HL-60 (cell line): ENCODE results near the gene PRIM1.

Experiments used
- DNase-seq, 2 experiments: peaks; one replicate each; pipeline ENCODE4 v3.0.0-alpha.2; 2010 to 2020; ENCODE audit warnings: low read depth in 1 of 2, low spot score in 1 of 2
- H3K27ac ChIP-seq: fragments of 250-450 bp; sonication (Bioruptor Pico); replicated peaks from 2 replicates; pipeline ENCODE4 v1.5.1; 2020; ENCODE audit warnings: mild to moderate bottlenecking, moderate library complexity
- H3K27me3 ChIP-seq: fragments of 250-450 bp; sonication (Bioruptor Pico); 2 replicates; pipeline ENCODE4 v1.5.1; 2021; ENCODE audit warnings: mild to moderate bottlenecking, moderate library complexity; ENCODE audit not compliant: insufficient read depth, poor library complexity, severe bottlenecking
- H3K4me3 ChIP-seq: replicated peaks from 2 replicates; pipeline ENCODE4 v1.5.1; 2011; ENCODE audit warnings: mild to moderate bottlenecking, control low read depth, low read length; ENCODE audit not compliant: insufficient read depth
- GABPA ChIP-seq: IDR thresholded peaks from 2 replicates; pipeline ENCODE4 v1.6.1; 2012; ENCODE audit warnings: low read depth
- POLR2AphosphoS5 ChIP-seq: IDR thresholded peaks from 2 replicates; pipeline ENCODE4 v1.6.1; 2012; ENCODE audit warnings: low read depth
- SPI1 ChIP-seq: IDR thresholded peaks from 2 replicates; pipeline ENCODE4 v1.6.1; 2012; ENCODE audit warnings: low read depth, mild to moderate bottlenecking, borderline replicate concordance
- TF ChIP-seq, protein P1 (sequence below): IDR thresholded peaks from 2 replicates; pipeline ENCODE4 v1.6.1; 2012; ENCODE audit warnings: low read depth; ENCODE audit not compliant: insufficient replicate concordance
- TF ChIP-seq, protein P2 (sequence below): IDR thresholded peaks from one replicate; pipeline ENCODE4 v1.5.1; 2011; ENCODE audit warnings: low read length, control low read depth, inconsistent platforms; ENCODE audit not compliant: insufficient read depth

Gene PRIM1

DNA sequence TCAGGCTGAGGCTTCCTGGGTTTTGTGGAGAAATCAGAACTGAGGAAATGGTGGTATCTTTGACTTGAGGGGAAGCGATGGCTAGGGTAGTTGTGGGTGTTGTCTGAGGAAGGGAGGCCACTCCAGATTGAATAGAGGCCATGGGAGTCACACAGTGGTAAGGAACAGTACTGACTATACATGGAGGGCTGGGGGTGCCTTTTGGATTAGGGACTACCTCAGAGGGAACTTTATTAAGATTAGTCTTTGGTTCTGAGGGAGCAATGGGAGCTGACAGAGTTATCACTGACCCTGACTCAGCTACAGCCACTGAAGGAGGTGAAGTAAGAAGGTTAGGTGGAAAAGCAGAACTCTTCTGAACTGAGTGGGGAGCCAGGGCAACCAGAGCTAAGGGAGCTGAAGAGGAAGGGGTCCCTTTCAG is 31.4 kb downstream of the PRIM1 start:
- peak in 1 of 2 experiments; percentile 78 for DNase-seq
- peak; percentile 89 for TF ChIP-seq SPI1
- TF ChIP-seq, protein P1, sequence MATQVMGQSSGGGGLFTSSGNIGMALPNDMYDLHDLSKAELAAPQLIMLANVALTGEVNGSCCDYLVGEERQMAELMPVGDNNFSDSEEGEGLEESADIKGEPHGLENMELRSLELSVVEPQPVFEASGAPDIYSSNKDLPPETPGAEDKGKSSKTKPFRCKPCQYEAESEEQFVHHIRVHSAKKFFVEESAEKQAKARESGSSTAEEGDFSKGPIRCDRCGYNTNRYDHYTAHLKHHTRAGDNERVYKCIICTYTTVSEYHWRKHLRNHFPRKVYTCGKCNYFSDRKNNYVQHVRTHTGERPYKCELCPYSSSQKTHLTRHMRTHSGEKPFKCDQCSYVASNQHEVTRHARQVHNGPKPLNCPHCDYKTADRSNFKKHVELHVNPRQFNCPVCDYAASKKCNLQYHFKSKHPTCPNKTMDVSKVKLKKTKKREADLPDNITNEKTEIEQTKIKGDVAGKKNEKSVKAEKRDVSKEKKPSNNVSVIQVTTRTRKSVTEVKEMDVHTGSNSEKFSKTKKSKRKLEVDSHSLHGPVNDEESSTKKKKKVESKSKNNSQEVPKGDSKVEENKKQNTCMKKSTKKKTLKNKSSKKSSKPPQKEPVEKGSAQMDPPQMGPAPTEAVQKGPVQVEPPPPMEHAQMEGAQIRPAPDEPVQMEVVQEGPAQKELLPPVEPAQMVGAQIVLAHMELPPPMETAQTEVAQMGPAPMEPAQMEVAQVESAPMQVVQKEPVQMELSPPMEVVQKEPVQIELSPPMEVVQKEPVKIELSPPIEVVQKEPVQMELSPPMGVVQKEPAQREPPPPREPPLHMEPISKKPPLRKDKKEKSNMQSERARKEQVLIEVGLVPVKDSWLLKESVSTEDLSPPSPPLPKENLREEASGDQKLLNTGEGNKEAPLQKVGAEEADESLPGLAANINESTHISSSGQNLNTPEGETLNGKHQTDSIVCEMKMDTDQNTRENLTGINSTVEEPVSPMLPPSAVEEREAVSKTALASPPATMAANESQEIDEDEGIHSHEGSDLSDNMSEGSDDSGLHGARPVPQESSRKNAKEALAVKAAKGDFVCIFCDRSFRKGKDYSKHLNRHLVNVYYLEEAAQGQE, result no peak
- TF ChIP-seq, protein P2, sequence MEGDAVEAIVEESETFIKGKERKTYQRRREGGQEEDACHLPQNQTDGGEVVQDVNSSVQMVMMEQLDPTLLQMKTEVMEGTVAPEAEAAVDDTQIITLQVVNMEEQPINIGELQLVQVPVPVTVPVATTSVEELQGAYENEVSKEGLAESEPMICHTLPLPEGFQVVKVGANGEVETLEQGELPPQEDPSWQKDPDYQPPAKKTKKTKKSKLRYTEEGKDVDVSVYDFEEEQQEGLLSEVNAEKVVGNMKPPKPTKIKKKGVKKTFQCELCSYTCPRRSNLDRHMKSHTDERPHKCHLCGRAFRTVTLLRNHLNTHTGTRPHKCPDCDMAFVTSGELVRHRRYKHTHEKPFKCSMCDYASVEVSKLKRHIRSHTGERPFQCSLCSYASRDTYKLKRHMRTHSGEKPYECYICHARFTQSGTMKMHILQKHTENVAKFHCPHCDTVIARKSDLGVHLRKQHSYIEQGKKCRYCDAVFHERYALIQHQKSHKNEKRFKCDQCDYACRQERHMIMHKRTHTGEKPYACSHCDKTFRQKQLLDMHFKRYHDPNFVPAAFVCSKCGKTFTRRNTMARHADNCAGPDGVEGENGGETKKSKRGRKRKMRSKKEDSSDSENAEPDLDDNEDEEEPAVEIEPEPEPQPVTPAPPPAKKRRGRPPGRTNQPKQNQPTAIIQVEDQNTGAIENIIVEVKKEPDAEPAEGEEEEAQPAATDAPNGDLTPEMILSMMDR, result no peak
- Histone ChIP-seq H3K27ac (peak overlapping the region; percentile 94), H3K27me3 (no peaks in the 10 kb centered on the region), H3K4me3 (no peak overlapping the region)

DNA sequence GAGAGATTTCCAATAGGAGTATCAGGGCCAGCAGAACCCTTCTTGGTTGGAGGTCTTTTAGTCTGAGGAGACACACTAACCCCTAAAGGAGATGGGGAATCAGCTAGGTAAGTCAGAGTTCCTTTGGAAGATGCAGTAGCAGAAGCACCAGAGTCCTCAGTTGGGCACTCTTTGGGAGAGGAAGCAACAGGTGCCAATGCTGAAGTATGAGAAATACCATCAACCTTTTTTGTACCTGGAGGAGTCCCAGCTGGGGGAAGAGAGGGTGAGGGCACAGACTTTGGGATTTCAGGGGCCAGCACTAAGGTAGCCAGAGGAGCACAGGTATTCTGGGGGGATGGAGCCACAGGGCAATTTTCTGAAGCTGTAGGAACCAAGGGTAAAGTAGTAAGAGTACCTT is 33.1 kb downstream of the PRIM1 start:
- H3K4me3 ChIP-seq, result no peak overlapping the region
- no peak for TF ChIP-seq SPI1
- TF ChIP-seq, protein P1, result no peak
- TF ChIP-seq, protein P2, result no peak
- no peak for TF ChIP-seq POLR2AphosphoS5
- TF ChIP-seq GABPA, result no peak
- H3K27me3 ChIP-seq, result no peaks in the 10 kb centered on the region
- peak overlapping the region; percentile 94 for H3K27ac ChIP-seq
- no peak for DNase-seq

DNA sequence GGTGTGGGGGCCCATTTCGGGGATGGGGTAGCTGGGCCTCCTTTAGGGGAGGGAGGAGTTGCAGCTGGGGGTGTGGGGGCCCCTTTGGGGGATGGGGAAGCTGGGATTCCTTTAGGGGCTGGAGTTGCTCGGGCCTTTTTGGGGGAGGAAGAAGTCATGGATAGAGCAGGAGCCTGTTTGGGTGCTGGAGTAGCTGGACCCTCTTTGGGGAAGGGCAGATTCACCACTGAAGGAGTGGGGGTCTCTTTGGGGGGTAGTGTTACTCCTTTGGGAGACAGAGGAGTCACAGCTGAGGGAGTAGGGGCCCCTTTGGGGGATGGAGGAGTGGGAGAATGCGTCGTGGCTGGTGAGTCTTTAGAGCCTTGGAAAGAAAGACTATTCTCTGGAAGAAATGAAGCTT is 33.5 kb downstream of the PRIM1 start:
- H3K27me3 ChIP-seq, result no peaks in the 10 kb centered on the region
- H3K4me3 ChIP-seq, result no peak overlapping the region
- H3K27ac ChIP-seq, result peak overlapping the region; percentile 94
- no peak for DNase-seq
- TF ChIP-seq SPI1 (no peak), POLR2AphosphoS5 (no peak), GABPA (no peak)
- TF ChIP-seq, protein P2, result no peak
- TF ChIP-seq, protein P1, result no peak
